ENCODE data around the gene CACNA1C.

Gene CACNA1C

GRCh38 chr12:2645460-2645859 is 592.7 kb downstream of the CACNA1C start:
- DNase-seq (ENCODE audit: low spot score): no peak

- DNase-seq (ENCODE audit: low spot score): no peak
These were observed 593.6 kb downstream of the CACNA1C start for GRCh38 chr12:2646341-2646740.

GRCh38 chr12:2647186-2647585 is 594.4 kb downstream of the CACNA1C start:
- DNase-seq (ENCODE audit: low spot score): no peak

DNA sequence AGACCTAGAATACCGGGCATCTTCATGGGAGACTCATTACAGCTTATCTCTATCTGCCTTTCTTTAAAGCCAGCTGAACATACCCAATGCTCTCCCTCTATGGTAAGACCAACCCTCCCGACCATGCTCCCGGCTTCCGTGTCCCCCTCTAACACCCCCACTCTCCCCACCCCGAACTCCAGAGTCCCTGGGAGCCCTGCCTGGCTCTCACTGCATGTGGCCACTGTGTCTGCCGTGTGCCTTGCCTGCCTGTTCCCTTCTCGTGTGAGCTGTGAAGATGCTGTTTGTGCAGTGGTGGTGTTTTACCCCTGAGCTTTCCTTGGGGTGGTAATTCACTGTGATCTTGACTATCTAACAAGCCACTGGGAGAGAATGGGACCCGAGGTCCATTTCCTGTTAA is 595.6 kb downstream of the CACNA1C start:
- DNase-seq (ENCODE audit: low spot score): no peak

DNA sequence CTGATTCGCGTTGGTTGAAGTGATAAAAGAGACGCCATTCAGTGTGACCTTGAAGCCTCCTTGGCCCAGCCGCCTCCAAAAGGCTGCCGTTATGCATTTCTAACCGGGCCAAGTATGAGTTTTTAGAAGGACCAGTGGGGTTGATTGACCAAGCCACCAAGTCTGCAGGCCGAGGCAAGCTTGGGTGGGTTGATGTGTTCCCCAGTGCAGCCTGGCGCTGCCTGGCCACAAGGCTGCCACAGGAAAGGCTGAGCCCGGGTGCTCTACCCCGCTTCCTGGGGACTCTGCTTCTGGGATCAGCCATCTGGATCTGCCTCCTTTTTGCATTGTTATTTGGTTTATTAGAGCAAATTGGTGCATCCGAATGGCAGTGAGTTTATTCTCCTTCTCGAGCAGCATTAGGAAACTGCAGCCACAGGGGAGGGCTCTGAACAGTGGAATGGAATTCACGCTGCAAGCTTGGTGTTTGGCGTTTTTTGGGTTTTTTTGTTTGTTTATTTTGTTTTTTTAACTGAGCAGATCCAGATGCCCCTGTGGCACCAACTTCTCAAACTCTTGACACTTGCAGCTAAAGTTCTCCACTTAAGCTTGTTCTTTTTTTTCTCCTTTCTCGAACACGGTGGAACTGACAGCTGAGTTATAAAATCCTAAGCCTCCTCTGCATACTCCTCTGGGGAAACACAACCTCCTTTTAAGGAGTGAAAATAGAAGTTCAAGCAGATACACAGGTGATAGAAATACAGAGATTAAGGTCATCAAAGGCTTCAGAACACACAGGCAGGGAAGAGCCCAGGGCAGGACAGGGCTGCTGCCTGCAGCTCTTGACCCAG is 596.6 kb downstream of the CACNA1C start:
- DNase-seq (ENCODE audit: low spot score): peak; percentile 68

- no peak for DNase-seq (ENCODE audit: low spot score)
These were observed 597.7 kb downstream of the CACNA1C start for GRCh38 chr12:2650261-2651067.

DNA sequence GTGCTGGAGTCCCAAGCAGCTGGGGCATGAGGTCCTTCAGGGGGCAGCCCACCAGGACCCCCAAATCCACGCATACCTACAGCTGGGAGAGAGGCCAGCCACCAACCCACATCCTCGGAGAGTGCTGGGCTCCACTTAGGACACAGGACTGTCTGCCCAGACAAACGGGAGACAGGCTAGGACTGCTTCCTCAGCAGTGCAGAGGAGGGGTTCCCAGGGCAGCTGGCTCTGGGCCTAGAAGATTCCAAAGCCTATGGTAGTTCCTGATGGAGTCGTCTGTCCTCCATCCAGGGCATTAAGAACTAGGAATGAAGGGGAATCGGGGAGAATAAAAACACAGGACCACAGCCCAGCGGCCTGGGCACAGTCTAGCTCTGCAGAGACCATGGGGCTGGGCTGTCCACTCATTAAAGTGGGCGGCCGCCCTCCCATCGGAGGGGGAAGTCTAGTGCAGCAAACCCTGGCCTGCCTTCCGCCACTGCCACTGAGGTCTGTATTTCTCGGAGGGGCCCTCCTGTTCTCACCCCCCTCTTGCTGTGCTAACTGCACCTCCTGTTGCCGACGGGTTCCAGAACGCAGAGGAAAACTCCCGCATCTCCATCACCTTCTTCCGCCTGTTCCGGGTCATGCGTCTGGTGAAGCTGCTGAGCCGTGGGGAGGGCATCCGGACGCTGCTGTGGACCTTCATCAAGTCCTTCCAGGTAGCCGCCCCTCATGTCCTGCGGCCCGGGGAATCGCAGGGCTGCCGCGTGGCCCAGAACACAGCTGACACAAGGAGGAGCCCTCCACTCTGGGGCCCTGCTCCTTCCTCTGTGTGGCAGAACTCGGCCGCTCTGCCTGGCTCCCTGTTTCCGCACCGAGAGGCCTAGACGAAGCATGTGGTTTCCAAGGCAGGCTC is 598.5 kb downstream of the CACNA1C start:
- no peak for DNase-seq (ENCODE audit: low spot score)

- DNase-seq (ENCODE audit: low spot score): no peak
These were observed 599.2 kb downstream of the CACNA1C start for GRCh38 chr12:2652011-2652400.

GRCh38 chr12:2652401-2653081 is 599.8 kb downstream of the CACNA1C start:
- DNase-seq (ENCODE audit: low spot score): no peak

DNA sequence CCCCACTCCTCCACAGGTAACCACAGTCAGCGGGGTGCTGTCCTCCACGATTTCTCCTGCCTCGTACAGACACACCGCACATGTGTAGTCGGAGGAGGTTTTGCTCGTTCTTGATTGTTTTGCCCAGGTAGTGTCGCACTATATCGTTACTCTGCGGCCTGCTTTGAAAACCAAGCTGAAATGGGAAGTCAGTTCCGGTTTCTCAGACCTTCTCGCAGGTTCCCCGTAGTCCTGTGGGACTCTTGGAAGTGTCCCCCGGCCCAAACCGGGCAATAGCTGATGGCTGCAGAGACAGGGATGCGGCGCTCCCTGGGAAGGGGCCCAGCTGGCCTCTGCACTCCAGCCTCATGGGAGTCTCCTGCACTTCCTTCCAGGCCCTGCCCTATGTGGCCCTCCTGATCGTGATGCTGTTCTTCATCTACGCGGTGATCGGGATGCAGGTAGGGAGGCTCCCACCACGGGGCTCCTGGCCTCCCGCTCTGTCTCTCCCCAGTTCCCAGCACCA is 600.7 kb downstream of the CACNA1C start:
- DNase-seq (ENCODE audit: low spot score): no peak

DNA sequence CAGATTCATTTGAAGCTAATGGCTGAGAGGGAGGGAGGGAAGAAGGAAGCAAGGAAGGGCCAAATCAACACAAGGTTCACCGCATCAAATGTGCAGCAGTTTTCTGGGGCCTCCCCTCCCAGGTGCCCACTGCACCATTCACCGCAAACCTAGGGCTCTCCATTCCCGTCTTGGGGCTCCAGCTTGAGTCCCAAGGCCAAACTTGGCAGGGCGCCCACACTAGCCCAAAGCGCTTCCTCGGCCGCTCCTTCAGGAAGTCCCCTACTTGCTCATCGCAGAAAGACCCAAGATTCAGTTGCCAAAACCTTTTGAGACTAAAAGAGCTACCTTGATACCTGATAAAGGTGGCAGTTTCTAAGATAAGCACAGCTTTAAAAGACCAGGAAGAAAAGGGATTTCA is 601.5 kb downstream of the CACNA1C start:
- no peak for DNase-seq (ENCODE audit: low spot score)

GRCh38 chr12:2654741-2655140 is 602.0 kb downstream of the CACNA1C start:
- no peak for DNase-seq (ENCODE audit: low spot score)

GRCh38 chr12:2662524-2662923 is 609.7 kb downstream of the CACNA1C start:
- no peak for DNase-seq (ENCODE audit: low spot score)

GRCh38 chr12:2664721-2665577 is 612.2 kb downstream of the CACNA1C start:
- DNase-seq (ENCODE audit: low spot score): no peak

DNA sequence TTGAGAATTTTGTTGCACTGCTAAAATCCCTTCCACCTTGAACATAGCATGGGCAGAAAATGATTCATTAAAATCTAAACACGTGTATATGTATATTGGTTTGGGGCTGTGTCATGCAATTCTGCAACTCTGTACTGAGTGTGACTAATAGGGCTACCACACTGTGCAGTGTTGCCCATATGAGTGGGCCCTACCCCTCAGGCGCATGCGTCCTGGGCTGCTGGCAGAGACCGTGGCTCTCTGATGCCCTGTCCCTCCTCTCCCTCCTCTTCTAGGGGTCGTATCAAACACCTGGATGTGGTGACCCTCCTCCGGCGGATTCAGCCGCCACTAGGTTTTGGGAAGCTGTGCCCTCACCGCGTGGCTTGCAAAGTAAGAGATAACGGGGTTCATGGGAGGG is 613.6 kb downstream of the CACNA1C start:
- no peak for DNase-seq (ENCODE audit: low spot score)

DNA sequence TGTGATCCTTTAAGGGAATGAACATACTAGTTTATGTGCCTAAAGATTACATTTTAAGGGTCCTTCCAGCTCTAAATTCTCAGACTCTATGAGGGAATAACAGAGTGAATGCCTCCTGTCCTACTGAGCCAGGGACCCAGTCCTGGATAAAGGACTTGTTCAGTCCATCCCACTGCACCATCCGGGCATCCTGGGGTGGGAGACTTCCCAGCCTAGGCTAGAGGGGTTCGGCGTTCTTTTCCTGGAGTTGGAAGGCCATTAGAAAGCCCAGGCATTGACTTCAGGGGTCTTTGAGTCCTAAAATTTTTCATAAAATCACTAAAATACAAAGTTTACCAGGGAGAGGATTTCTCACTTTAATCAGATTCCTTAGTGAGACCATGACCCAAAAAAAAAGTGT is 614.1 kb downstream of the CACNA1C start:
- no peak for DNase-seq (ENCODE audit: low spot score)

- no peak for DNase-seq (ENCODE audit: low spot score)
These were observed 615.1 kb downstream of the CACNA1C start for GRCh38 chr12:2667716-2668440.

DNA sequence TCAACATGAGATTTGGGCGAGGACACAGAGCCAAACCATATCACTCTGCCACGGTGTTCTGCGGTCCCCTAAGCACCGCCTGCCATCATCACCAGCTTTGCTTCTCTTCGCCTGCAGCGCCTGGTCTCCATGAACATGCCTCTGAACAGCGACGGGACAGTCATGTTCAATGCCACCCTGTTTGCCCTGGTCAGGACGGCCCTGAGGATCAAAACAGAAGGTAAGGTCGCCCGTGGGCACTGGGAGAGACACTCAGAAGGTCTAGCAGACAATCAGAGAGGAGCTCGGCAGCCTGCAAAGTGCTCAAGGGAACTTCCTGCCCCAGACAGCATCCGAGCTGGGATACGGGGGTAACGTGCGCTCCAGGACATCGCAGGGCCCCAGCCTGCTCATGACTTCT is 616.0 kb downstream of the CACNA1C start:
- no peak for DNase-seq (ENCODE audit: low spot score)

DNA sequence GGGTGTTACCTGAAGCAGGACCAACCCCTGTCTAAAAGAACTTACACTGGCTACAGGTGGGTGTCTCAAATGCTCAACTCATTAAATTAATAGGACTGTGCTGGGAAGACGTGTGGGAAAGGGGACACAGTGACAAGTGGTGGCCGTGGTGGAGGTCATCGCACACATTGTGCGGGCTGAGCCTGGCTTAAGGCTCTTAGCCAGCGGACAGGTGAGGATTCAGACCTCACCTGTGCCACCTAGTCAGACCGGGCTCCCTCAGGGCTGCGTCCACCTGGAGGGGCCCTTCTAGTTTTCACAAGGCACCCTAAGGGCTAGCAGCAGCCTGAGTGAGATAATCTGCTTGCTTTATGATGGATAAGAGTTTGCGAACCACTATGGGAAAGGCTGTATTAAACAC is 616.8 kb downstream of the CACNA1C start:
- DNase-seq (ENCODE audit: low spot score): no peak

DNA sequence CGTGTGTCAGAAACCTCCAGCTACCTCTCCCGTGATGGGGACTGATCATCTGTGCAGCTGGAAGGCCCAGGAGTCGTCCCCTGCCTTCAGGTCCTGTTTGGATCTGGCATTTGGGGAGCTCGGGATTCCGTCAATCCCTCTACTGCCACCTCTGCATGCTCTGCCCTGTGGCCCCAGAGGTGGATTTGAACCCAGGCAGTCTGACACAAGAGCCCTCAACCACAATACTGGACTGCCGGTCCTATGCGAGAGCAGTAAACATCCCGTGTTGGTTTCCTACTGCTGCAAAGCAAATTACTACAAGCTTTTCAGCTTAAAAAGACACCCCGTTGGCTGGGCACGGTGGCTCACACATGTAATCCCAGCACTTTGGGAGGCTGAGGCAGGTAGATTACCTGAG is 620.1 kb downstream of the CACNA1C start:
- no peak for DNase-seq (ENCODE audit: low spot score)

Data from putamen (tissue), 1 donor.